Measurements from ENCODE around the gene NOL4. TPM values are rescaled to one million over a fixed set of nuclear protein-coding genes. Genes with fewer than 3 reads are reported as not detected.

NOL4 gene
- total RNA-seq, 1 donor from 2014 or later: not detected

- DNase-seq (ENCODE audit: low read depth, low spot score): no peak
Observed at GRCh38 chr18:34189656-34190435, 34.9 kb downstream of the NOL4 start.
